HG02852 (cell line): ENCODE data around the gene FBXL20.

Source experiments
- ATAC-seq: cut with Tn5 transposase; IDR thresholded peaks from one replicate; pipeline ENCODE4 v1.9.1; 2021; ENCODE audit warnings: mild to moderate bottlenecking, moderate library complexity; ENCODE audit not compliant: unreplicated experiment

Gene FBXL20

GRCh38 chr17:39229274-39229913 is 172.0 kb downstream of the FBXL20 start:
- no peak for ATAC-seq

- no peak for ATAC-seq
Observed at GRCh38 chr17:39227364-39227919, 174.0 kb downstream of the FBXL20 start.

GRCh38 chr17:39225959-39226683 is 175.3 kb downstream of the FBXL20 start:
- ATAC-seq = no peak

GRCh38 chr17:39225308-39225958 is 176.0 kb downstream of the FBXL20 start, which contains the start of gene STAC2:
Gene STAC2 (minus strand): TSS chr17:39225945. CDS start chr17:39225502, 443 bp downstream.
- no peak for ATAC-seq

- ATAC-seq = no peak
Observed at GRCh38 chr17:39224778-39225307, 176.6 kb downstream of the FBXL20 start.

GRCh38 chr17:39223907-39224777 is 177.3 kb downstream of the FBXL20 start:
- ATAC-seq = no peak

- ATAC-seq = no peak
Observed at GRCh38 chr17:39222866-39223834, 178.3 kb downstream of the FBXL20 start.

GRCh38 chr17:39222151-39222550 is 179.3 kb downstream of the FBXL20 start:
- no peak for ATAC-seq

- no peak for ATAC-seq
Observed at GRCh38 chr17:39221572-39221971, 179.9 kb downstream of the FBXL20 start.

GRCh38 chr17:39219647-39220154 is 181.7 kb downstream of the FBXL20 start:
- ATAC-seq = no peak

GRCh38 chr17:39218906-39219305 is 182.5 kb downstream of the FBXL20 start:
- ATAC-seq = no peak

GRCh38 chr17:39217734-39218369 is 183.6 kb downstream of the FBXL20 start:
- ATAC-seq = no peak

GRCh38 chr17:39213852-39214251 is 187.6 kb downstream of the FBXL20 start:
- no peak for ATAC-seq

GRCh38 chr17:39212841-39213480 is 188.5 kb downstream of the FBXL20 start:
- ATAC-seq = no peak

- no peak for ATAC-seq
Observed at GRCh38 chr17:39212195-39212810, 189.1 kb downstream of the FBXL20 start.

GRCh38 chr17:39210093-39210434 is 191.4 kb downstream of the FBXL20 start:
- ATAC-seq = no peak

GRCh38 chr17:39209317-39210092 is 191.9 kb downstream of the FBXL20 start:
- ATAC-seq = no peak
